Body of pancreas (tissue), 4 donors: ENCODE results near the gene PRKG1. TPM values are rescaled to one million over a fixed set of nuclear protein-coding genes. Genes with fewer than 3 reads are reported as not detected.

Source experiments
- ATAC-seq: fragments of 150-250 bp; one replicate; pipeline ENCODE4 v1.9.1; 2016
- DNase-seq, 4 donors: peaks; one replicate each; pipeline ENCODE4 v3.0.0-alpha.2; 2019
- H3K27ac ChIP-seq, 4 donors: fragments of 200-600 bp; sonication (generic); 1 replicate in 3 of 4; 2 replicates in 1 of 4; pipeline versions ENCODE4 v1.5.1 to v1.6.1; 2016 to 2019; ENCODE audit warnings: mild to moderate bottlenecking in 1 of 4, mixed read lengths in 1 of 4, moderate library complexity in 1 of 4
- H3K27me3 ChIP-seq, 2 donors: fragments of 200-600 bp; sonication (generic); one replicate each; pipeline ENCODE4 v1.6.0; 2016; ENCODE audit warnings: mild to moderate bottlenecking in 1 of 2
- H3K36me3 ChIP-seq, 2 donors: fragments of 200-600 bp; sonication (generic); replicated peaks in 1 of 2; 2 replicates each; pipeline ENCODE4 v1.5.1; 2016; ENCODE audit warnings: low read depth in 2 of 2; ENCODE audit not compliant: insufficient read depth in 1 of 2
- H3K4me1 ChIP-seq: fragments of 200-600 bp; sonication (generic); one replicate; pipeline ENCODE4 v1.6.0; 2016
- H3K4me3 ChIP-seq, 2 donors: fragments of 200-600 bp; sonication (generic); 1 replicate in 1 of 2; 2 replicates in 1 of 2; pipeline ENCODE4 v1.5.1; 2016 to 2019
- H3K9me3 ChIP-seq, 3 donors: fragments of 200-600 bp; sonication (generic); 1 replicate in 2 of 3; 2 replicates in 1 of 3; pipeline ENCODE4 v1.5.1; 2016
- POLR2A ChIP-seq, 3 donors: fragments of 450-650 bp; IDR thresholded peaks; one replicate each; pipeline ENCODE4 v1.6.1; 2016; ENCODE audit warnings: antibody characterized with exemption in 3 of 3, mild to moderate bottlenecking in 2 of 3
- WGBS, 2 donors: methylation state at CpG; one replicate each; pipeline ENCODE4 v1.1.5; 2017; 5-methylcytosine and 5-hydroxymethylcytosine counted together
- intact Hi-C: fragments of 100-400 bp; cut with DNase I; formaldehyde crosslinking; loops from one replicate; pipeline ENCODE4 v1.15.1; 2023
- total RNA-seq, 2 donors: library from RNA; depleted of rRNA; stranded (reverse); fragments of >200 nt; gene quantifications; one replicate each; pipeline ENCODE4 v1.1.0, GENCODE V29; 2016
- TF ChIP-seq, protein P1 (sequence below), 7 experiments: fragments of 450-650 bp in 4 of 7; fragments of 200-600 bp in 3 of 7; sonication (generic) in 3 of 7; IDR thresholded peaks; one replicate each; pipeline ENCODE4 v1.5.1; 2016 to 2019; ENCODE audit warnings: antibody characterized with exemption in 7 of 7

PRKG1 gene
- total RNA-seq, 2 donors from 2014 or later: 14.2 to 18.9 TPM

DNA sequence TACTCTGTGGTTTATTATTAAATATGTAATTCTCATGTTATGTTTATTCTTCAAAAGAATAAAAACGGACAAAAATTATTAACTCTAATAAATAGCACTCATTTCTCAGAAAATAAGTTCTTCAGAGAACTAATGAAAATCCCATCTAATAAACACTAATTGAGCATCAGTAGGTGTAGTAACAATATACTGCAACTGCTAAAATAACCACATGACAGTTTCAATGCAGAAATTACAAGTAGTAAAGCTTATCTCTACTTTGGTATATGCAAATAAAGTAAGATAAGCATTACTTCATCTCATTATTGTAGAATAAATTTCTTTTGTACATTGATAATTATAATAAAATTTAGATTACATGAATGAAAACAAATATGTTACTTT lies 1183.4 kb downstream of the PRKG1 start:
- 64 to 74% methylated on average over 1 of the region's 1 CpG for WGBS, 2 donors
- TF ChIP-seq POLR2A (IDR thresholded peaks at IDR 0.05): no peak
- TF ChIP-seq, protein P1, sequence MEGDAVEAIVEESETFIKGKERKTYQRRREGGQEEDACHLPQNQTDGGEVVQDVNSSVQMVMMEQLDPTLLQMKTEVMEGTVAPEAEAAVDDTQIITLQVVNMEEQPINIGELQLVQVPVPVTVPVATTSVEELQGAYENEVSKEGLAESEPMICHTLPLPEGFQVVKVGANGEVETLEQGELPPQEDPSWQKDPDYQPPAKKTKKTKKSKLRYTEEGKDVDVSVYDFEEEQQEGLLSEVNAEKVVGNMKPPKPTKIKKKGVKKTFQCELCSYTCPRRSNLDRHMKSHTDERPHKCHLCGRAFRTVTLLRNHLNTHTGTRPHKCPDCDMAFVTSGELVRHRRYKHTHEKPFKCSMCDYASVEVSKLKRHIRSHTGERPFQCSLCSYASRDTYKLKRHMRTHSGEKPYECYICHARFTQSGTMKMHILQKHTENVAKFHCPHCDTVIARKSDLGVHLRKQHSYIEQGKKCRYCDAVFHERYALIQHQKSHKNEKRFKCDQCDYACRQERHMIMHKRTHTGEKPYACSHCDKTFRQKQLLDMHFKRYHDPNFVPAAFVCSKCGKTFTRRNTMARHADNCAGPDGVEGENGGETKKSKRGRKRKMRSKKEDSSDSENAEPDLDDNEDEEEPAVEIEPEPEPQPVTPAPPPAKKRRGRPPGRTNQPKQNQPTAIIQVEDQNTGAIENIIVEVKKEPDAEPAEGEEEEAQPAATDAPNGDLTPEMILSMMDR (IDR thresholded peaks at IDR 0.05): no peak
- no peak for ATAC-seq
- no peaks in the 10 kb centered on the region for H3K9me3 ChIP-seq
- no peaks in the 10 kb centered on the region for H3K36me3 ChIP-seq
- H3K27ac ChIP-seq: no peak overlapping the region
- H3K4me3 ChIP-seq: no peak overlapping the region
- H3K27me3 ChIP-seq: no peaks in the 10 kb centered on the region
- DNase-seq: no peak
- no peaks in the 10 kb centered on the region for H3K4me1 ChIP-seq
- intact Hi-C loops: no loop called here

DNA sequence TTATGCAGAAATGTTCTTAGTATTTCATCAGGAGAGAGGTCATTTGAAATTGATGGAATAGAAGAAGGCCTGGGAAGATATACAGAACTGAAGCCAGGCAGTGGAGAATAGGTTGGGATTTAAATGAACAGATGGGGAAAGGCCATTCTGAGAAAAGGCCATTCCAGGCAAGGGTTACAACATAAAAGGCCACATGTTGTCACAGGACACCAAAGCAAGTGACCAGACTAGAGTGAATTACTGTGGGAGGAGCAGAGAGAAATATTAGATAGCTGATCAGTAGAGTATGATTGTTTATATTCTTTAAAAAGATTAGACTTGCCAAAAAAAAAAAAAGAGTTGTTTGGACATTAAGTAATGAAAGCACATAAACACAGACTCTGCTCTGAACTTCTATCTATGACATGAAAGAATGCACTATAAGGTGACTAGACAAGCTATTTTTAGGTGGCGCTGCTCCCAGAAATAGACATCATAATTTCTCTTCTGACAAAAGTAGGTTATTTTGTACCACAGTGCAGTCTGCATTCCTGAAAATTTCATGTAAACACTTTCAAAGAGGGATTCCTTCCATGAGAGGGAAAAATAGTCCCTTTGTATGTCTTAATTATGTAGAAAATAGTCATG lies 1184.6 kb downstream of the PRKG1 start:
- intact Hi-C loops: no loop called here
- Histone ChIP-seq H3K4me3 (no peak overlapping the region), H3K27ac (no peak overlapping the region), H3K36me3 (no peaks in the 10 kb centered on the region), H3K4me1 (no peaks in the 10 kb centered on the region), H3K9me3 (no peaks in the 10 kb centered on the region), H3K27me3 (no peaks in the 10 kb centered on the region)
- no peak for TF ChIP-seq POLR2A (IDR thresholded peaks at IDR 0.05)
- TF ChIP-seq, protein P1 (IDR thresholded peaks at IDR 0.05): no peak
- ATAC-seq (no peak), DNase-seq (no peak)
- WGBS, 2 donors: 96 to 98% methylated on average over 1 of the region's 1 CpG

GRCh38 chr10:52259426-52259812 lies 1185.1 kb downstream of the PRKG1 start:
- DNase-seq (no peak), ATAC-seq (no peak)
- intact Hi-C loops: no loop called here
- H3K27ac ChIP-seq: no peak overlapping the region
- no peaks in the 10 kb centered on the region for H3K9me3 ChIP-seq
- no peak for TF ChIP-seq POLR2A (IDR thresholded peaks at IDR 0.05)
- TF ChIP-seq, protein P1 (IDR thresholded peaks at IDR 0.05): no peak
- no peaks in the 10 kb centered on the region for H3K27me3 ChIP-seq
- H3K4me1 ChIP-seq: no peaks in the 10 kb centered on the region
- H3K4me3 ChIP-seq: no peak overlapping the region
- no peaks in the 10 kb centered on the region for H3K36me3 ChIP-seq
- WGBS, 2 donors: 55 to 57% methylated on average over 2 of the region's 2 CpGs

- no peak for ATAC-seq
- TF ChIP-seq POLR2A (IDR thresholded peaks at IDR 0.05): no peak
- TF ChIP-seq, protein P1 (IDR thresholded peaks at IDR 0.05): no peak
- WGBS, 2 donors: 76 to 88% methylated on average over 1 of the region's 1 CpG
Observed at GRCh38 chr10:52261362-52261761, 1187.1 kb downstream of the PRKG1 start.

More at GRCh38 chr10:52261362-52261761, 1187.1 kb downstream of the PRKG1 start:
- no peak overlapping the region for H3K4me3 ChIP-seq
- intact Hi-C loops: no loop called here
- H3K4me1 ChIP-seq: no peaks in the 10 kb centered on the region
- no peaks in the 10 kb centered on the region for H3K9me3 ChIP-seq
- no peaks in the 10 kb centered on the region for H3K36me3 ChIP-seq
- no peak overlapping the region for H3K27ac ChIP-seq
- no peak for DNase-seq
- no peaks in the 10 kb centered on the region for H3K27me3 ChIP-seq
